Cerebellar nuclear complex (tissue), 1 donor: ENCODE data around the gene KITLG.
"Not testable (repeated sequence)": the region's sequence is repeated elsewhere in the genome, so short reads cannot be mapped to it uniquely, and the experiment has no call there.

Experiments
- DNase-seq, 2 experiments: peaks; one replicate each; lab custom pipeline; 2025; lab: John Stamatoyannopoulos, UW

The KITLG gene

DNA sequence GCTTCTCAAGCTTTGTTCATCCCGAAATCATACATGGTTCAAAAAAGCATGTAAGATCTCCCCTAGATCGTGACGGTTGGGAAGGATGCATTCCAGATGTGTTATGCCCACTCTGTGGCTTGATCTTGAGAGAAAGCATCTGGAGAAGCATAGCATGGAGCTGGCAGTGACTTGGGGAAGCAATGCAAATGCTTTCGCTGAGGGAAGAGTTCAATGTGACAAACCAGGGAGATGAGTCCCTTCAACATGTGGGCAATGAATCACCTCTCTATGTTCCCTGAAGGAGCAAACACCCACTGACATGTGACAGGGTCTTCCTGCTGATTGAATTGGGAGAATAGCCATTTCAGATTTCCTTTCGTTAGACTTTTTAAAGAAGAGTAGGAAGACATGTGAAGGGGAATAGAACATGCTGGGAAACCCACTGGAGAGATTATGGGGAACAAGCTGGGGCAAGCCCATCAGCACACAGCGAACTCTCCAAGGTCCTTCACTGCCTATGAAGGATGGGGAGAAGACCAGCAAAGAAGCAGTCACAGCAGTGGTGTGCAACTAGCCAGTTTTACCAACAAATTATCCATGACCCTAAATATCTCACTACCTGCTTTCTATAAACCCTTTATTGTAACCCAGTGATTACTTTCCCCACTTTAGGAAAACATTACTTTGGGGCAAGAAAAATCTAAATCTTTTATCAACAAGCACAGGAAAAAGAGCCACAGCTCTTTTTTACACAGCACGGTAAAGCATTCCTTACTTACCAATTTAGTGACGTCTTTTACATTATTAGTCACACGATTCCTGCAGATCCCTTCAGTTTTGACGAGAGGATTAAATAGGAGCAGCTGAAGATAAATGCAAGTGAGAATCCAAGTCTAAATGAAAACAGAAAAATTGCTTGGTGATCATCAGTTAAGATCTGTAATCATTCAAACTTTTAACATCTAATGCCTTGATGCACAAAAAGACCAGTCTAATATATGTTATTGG is 35.0 kb downstream of the KITLG start:
- DNase-seq, result no peak

DNA sequence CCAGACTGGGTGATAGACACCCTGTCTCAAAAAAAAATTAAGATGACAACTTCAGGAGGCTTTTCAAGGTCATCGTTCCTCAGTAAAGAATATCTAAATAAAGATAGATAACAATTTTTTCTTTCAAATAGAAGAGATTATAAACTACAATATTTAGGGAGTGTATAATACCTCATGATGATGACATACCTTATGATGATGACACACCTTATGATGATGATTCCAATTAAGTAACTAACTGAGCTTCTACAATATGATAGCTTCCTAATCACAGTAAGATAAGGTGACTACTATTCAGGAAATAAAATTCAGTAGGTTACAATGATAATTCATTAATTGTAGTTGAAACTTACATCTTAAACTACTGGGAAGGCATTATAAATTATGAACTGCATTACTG is 40.4 kb downstream of the KITLG start:
- DNase-seq, result no peak

DNA sequence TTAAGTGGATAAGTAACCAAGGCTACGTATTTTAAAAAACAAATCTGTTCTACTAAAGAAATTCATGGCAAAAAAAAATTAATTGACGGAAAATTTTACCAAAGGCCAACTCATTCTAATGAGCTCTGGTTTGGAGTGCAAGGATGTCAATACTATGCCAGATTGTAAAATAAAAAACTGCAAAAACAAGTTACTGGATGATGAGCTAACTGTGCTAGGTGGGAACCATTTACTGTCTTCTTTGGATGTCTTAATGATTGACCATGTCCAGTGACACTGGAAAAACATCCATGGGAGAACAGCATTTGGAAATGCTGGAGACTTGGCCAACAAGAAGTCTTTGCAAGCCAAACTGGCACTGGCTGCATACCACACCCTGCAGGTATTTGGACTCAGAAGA is 41.6 kb downstream of the KITLG start:
- no peak for DNase-seq

DNA sequence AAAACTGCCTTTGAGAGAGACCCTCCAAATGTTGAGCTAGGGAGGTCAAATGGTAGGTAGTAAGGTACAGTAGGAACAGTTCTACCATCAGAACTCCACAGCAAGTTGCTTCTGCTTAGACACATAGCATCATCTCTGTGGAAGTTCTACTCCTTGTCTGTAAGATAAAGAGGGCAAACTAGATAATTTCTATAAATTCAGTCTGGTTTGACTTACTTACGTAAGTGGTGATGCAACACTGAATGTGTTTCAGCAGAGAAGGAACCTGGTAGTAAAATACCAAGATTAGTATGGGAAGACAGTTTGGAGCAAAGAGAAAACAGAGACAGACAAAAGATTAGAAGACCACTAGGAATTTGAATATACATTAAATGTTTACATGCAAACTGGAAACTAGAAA is 42.0 kb downstream of the KITLG start:
- no peak for DNase-seq

DNA sequence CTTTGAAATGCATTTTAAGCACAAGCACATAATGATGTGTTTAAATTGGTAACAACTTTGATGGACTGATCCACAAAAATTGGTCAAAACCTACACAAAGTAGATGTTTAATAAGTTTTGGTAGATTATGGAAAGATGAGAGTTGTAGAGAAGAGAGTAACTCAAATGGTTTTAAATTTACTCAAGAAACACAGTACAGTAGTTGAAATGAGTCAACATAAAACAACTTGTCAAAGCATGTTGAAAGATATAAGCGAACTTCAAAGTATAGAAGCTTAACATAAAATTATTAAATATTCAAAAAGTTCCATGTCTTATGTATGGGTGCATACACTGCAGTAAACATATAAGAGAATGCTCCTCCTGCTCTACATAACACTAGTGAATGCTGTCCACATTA is 49.4 kb downstream of the KITLG start:
- DNase-seq, result no peak

DNA sequence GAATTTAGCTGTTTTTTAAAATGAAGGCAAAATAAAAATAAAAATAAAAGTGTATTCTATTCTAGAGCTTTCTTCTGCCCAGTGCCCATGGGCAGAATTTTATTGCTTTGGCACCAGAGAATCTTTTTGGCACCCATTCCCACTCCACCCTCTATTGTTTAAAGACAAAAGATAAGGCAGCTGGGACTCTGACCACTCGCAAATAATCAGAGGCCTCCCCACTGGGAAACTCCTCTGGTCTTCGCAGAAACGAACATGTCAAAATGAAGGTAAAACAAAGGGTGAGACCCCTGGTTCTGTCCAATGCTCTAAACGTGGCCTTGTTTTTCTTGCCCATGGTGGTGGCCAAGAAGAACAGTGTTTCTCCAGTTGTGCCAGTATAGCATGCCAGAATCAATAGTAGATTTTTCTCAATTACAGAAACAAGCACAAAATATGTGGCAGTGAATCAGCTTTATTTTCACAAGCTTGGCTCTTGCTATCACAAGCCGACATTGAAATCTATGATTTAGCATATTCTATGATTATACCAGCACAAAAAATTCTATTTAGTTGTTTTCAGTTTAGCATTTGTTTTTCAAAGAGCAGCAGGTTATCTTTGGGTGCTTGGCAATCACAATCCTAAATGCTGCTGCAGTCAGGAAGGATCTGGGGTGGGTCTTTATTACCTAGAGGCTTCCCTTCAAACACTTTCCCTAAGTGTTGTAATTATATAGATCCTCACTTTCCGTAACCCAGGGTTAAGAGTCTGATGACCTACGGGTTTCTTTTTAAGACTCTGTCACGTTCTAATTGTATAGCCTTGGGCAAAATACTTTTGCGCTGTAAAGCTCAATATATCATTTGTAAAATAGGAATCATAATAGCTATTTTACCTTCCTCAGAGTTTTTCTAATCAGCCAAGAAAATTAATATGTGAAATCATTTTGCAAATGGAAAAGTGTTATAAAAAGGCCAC is 50.5 kb downstream of the KITLG start:
- no peak for DNase-seq

DNA sequence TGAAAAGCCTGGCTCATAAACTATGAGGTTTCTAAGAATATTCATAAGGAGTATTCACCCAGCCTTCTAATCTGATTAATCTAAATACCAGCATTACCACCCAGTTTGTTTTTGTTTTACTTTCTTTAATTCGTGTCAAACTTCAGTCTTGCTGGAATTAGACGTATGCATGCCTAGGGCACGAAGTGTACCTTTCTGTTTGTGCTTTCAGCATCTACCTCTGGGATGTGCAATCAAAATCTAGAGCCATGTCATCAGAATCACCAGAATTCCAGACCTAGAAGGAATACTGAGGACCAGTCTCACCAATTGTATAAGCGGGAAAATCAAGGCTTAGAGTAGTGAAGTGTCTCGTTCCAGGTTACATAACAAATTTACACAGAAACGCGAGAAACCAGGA is 57.3 kb downstream of the KITLG start:
- DNase-seq, result no peak

DNA sequence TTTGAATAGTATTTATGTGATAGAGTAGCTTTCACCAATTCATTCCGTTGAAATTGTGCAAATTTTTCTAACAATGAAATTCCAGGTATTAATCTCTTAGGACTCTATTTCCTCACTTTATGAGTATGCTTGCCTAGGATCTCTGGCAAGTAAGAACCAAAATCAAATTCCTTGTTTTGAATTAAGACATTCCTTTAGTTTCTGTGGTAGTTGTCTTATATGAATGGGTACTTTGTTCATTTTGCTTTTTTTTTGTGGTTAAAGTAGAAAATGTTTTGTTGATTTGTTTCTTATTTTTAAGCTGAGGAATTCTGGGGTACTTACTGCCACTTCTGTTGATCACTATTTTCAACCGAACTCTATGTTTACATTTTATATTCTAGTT is 59.8 kb downstream of the KITLG start:
- no peak for DNase-seq

DNA sequence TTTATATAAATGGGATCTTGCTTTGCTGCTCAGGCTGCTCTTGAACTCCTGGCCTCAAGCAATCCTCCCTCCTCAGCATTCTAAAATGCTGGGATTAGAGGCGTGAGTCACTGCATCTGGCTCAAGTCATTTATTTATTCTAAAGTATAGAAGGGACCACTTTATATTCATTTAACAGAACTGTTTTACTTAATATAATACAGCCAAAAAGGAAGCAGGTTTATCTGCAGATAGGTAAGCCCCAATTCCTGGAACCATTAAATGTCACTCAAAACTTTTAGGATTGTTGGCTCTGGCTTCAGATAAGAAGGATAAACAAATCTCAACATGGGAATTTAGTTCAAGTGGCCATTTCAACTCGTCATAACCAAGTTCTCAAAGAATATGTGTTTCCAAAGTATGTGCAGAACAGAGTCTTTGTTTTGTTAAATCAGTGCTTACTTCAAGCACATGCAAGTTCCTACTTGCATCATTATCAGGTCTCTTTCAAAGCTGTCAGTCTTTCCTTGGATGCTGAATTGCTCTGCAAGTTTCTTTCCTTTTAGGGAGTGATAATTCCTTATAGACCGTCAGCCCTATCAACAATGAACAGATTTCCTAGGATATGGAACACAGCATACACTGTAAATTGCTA is 60.4 kb downstream of the KITLG start:
- DNase-seq, result no peak

DNA sequence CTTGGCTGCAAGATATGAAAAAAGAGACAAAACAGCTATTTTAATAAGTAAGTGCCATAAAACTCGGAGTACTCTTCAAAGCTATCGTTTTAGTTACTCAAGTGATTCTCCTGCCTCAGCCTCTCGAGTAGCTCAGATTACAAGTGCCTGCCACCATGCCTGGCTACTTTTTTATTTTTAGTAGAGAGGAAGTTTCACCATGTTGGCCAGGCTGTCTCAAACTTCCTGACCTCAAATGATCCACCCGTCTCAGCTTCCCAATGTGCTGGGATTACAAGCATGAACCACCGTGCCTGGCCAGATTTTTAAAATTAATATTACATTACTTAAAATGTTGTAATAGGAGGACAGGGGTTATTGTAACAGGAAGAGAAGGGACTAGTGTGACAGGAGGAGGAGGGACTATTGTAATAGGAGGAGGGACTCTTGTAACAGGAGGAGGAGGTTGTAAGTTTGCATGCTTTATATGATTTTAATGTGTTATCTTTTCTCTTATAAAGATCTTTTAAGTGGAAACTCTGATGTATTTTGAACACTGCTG is 61.3 kb downstream of the KITLG start:
- DNase-seq, result no peak

DNA sequence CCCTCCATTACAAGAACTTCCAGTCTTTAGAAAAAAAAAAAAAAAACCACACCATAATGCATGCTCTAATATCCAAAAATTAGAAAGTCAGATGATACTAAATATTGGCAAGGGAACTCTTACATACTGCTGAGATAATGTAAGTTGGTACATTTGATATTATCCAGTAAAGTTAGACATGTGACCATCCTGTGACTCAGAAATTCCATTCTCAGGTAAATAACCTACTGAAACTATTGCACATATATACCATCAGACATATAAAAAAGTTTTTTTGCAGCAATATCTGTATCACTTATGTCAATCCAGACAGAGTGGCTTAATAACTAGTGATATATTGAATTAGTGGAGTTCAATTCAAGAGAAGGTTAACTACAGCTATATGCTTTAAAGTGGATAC is 63.5 kb downstream of the KITLG start:
- DNase-seq, result no peak

DNA sequence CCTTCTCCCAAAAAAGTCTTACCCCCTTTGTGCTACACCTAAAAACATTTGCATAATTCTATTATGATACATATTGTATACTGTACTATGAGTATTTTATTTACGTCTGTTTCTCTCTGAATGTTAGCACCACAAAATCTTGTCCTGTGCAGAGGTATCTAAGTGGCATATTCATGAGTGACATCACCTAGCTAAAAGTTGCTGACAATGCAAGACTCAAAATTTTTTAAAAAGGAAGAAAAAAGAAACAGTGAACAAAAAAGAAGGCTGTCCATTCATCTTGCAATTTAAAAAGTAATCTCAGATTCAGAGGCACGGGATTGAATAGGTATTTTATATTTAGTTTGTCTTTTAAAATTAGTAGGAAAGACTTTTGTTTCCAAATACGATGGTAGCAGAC is 69.4 kb downstream of the KITLG start:
- DNase-seq, result no peak

DNA sequence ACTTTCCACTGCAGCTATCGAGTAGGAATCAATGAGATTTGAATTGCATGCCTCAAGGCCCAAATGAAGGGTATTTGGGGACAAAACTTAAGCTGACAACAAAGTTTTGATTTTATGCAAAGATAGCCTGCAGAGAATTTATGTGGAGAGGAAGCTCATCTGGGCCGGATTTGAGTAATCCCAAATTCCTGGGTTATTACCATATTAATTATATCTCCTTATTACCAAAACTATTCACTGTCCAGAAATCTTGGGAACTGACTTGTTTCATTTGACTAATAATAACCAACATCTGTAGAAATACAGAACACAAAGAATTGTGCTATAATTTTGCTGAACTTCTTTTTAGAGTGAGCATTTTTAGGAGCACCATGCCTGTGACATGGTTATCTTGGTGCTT is 70.4 kb downstream of the KITLG start:
- DNase-seq, result no peak

DNA sequence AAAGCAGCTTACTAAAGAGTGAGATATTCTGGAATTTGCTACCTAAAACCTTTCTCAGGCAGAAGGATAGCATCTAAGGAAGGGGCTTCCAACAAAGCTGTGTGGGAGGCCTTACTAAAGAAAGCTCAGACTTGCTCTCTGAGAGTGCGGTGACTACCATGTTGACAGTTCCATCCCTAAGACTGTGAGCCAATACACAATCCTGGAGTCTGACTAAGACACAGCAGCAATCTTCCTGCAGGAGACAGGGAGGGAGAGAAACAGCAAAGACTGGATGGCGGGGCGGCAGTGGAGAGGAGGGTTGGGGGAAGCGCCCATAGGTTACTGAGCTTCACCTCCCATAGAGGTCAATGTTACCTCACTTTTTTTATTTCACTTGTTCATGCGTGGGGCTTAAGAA is 70.9 kb downstream of the KITLG start:
- DNase-seq, result no peak

DNA sequence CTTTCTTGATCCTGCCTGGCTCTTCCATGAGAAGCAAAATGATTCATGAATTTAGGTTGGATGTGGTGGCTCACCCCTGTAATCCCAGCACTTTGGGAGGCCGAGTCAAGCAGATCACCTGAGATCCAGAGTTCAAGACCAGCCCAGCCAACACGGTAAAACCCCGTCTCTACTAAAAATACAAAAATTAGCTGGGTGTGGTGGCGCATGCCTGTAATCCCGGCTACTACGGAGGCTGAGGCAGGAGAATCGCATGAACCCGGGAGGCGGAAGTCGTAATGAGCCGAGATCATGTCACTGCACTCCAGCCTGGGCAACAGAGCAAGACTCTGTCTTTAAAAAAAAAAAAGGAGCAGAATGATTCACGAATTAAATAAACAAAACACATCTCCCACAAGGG is 72.4 kb downstream of the KITLG start:
- not testable (repeated sequence) for DNase-seq

DNA sequence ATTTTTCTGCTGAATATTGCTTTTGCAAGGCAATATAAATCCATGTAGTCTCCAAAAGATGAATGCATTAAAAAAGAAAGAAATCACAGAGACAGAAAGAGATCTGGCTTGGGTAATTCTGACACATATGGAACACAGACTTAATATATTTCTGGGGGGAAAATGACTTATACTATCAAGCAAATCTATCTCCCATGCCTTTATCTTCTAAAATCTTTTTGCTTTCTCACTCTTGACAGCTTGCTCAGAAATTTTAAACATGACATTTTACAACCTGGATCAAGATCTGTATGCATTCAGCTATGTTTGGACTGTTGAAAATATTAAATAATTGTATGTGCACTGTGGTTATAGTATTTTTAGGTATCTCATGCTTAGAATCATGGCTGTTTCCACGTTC is 73.0 kb downstream of the KITLG start:
- DNase-seq, result no peak

DNA sequence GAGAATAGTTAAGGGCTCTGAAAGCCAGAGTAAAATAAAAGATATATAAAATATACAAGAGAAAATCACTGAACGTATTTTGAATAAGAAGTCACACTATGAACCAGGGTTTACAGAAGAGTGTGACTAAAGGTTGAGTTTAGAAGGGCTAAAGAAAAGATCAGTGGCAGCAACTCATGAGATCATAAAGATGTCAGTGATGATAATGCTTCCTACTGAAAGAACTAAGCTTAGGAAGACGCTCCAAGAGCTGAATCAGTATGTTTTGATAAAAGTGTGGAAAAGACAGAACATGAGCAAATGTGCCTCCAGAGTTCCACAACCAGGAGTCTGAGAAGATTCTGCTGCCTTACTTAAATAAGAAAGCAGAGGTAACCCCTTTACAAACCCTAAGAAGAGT is 74.6 kb downstream of the KITLG start:
- no peak for DNase-seq

DNA sequence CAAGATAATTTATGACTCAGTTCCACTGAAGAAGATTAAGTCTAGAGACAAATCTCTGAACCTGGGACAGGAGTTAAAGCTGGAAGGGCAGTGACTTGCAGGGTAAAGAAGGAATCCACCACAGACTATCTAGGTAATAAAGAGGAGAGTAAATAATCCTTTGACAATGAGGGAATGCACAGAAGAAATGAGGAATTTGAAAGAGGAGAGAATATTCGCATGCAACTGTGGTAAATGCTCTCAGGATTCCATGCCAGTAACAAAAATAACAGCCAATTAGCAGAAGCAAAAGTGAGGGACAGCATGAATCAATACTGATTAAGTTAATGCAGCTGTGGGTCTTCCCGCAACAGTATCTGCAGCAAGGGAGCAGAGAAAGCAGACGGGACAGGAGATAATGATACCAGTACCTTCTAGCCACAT is 77.0 kb downstream of the KITLG start:
- DNase-seq, result no peak

DNA sequence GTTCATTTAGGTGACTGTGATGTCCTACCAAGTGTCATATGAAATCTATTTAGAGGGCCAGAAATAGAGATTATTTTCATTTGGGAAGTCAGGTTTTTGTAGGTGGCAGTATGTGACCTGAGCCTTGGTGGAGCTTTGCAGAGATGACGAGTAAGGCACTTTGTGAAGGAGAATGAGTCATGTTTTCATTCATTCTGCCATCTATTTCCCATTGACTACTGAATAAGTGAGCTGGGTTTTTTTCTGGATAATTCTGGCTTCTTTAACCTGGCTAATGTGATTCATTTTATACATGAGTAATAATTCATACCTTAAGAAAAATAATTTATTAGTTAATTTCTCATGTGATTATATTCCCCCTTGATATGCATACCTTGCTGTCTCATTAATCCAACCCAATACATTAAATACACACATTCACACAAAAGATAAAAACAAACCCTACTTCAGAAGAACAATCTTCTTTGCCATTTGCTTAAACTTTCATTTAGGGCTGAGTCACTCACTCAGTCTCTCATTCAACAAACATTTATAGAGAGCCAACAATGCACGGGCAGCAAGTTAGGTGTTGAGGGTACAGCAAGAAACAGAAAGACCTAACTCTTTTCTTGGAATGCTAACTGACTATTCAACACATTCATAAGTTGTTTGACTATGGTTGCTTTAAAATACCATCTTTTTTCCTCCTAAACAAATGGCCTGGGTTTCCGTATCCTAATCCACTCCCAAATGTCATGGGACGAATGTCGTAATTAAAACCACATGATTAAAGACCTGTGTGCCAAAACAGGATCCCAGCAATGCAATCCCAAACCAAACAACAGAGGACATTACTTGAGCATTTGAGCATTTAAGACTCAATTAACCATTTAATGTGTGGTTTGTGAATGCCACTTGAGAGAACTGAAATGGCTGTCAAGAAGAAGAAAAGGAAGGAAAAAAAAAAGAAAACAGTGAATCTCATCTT is 78.0 kb downstream of the KITLG start:
- no peak for DNase-seq

DNA sequence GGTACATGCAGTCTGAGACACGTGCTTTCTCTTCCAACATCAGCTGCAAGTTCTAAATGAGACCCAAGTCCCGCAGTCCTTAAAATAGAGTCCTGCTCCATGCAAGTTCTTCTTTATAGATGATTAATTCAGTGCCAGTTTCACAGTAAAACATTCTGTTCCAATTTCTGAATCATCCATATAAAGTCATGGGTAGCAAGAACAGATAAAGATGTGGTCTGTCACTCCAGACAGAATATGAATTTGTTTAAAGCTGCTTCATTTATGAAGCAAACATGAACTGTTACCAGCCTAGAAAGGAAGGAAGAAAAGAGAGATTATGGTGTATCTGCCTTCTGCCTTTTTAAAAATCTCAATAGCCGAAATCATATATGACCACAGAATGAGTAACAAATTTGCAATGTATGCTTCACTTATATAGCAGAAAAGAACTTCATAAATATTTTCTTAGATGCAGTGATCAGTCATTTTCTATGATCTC is 83.3 kb downstream of the KITLG start:
- DNase-seq, result no peak

DNA sequence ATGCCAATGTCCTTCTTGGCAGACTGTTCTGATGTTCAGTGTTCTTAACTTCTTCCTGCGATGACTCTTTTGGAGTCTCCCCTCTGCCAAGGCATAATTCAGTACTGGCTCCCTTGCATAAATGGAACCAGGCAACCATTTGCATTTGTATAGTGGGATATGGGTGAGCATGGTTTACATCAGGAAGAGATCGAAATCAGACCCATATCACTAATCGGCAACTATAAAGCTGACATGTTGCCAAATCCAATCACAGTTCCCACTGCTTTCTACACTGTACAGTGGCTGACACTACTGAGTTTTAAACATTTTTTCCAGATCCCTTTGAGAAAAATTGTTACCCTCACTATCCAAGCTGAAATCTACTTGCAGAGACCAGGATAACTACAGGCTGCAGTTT is 83.8 kb downstream of the KITLG start:
- no peak for DNase-seq
